Measurements from ENCODE around the gene CFAP46. TPM values are rescaled to one million over a fixed set of nuclear protein-coding genes. Genes with fewer than 3 reads are reported as not detected.

Gene CFAP46
- total RNA-seq, 3 donors from 2014 or later (not counting 1 experiment from before 2014, with no cell fraction given): 0.35 TPM; not detected in 2

DNA sequence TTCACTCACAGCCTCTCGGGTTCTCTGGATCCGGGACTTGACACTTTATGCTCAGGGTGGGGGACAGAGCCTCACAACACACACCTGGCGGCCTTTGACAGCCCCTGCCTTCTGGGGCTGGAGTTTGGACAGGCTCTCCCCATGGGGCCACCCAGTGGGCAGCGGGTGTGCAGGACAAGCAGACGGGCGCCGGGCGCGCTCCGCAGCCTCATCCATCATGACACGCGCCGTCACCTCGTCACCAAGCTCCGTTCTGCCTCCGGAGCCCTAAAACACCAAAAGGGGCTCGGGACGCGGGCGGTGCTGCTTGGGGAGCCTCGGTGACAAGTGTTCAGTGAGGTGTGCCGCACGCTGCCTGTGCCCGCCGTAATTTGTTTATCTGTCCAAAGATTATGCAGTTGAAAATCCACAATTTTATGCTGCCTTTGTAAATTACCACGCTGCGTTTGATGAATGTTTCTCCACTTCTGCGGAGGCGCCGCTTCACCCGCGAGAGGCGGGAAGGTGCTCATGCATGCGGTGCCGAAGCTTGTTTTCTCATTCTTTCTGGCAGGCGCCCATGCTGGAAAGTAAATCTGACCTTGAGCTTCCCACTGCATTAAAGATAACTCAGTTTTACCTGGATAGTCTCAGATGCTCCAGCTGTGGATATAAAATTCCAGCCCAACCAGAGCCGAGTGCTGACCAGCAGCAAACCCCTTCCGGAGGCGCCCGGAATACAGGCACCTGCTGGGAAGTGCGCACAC, 162.6 kb downstream of the CFAP46 start:
- Histone ChIP-seq H3K4me3 (ENCODE audit: low read length) (no peak overlapping the region), H3K27ac (ENCODE audit: low read length) (no peak overlapping the region), H3K9me3 (ENCODE audit: control insufficient read depth, insufficient read depth, low read length) (no peaks in the 10 kb centered on the region), H3K36me3 (ENCODE audit: control insufficient read depth, insufficient read depth, low read length) (peaks cover 4% of the 10 kb centered on the region), H3K27me3 (ENCODE audit: control insufficient read depth, insufficient read depth, low read length) (no peaks in the 10 kb centered on the region), H3K4me1 (ENCODE audit: control insufficient read depth, insufficient read depth, low read length) (peaks cover under 1% of the 10 kb centered on the region)
- 97% methylated on average over 41 of the region's 41 CpGs for WGBS (ENCODE audit: insufficient coverage)
- H3K9me3 Mint-ChIP-seq: no peaks in the 10 kb centered on the region
- DNase-seq (no peak), ATAC-seq (no peak)
- TF ChIP-seq, protein P1, sequence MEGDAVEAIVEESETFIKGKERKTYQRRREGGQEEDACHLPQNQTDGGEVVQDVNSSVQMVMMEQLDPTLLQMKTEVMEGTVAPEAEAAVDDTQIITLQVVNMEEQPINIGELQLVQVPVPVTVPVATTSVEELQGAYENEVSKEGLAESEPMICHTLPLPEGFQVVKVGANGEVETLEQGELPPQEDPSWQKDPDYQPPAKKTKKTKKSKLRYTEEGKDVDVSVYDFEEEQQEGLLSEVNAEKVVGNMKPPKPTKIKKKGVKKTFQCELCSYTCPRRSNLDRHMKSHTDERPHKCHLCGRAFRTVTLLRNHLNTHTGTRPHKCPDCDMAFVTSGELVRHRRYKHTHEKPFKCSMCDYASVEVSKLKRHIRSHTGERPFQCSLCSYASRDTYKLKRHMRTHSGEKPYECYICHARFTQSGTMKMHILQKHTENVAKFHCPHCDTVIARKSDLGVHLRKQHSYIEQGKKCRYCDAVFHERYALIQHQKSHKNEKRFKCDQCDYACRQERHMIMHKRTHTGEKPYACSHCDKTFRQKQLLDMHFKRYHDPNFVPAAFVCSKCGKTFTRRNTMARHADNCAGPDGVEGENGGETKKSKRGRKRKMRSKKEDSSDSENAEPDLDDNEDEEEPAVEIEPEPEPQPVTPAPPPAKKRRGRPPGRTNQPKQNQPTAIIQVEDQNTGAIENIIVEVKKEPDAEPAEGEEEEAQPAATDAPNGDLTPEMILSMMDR (IDR thresholded peaks at IDR 0.05): no peak
- no peak overlapping the region for H3K27ac Mint-ChIP-seq
- H3K36me3 Mint-ChIP-seq: no peaks in the 10 kb centered on the region
- H3K4me1 Mint-ChIP-seq: peaks cover 0 to 4% of the 10 kb centered on the region in 2 donors
- intact Hi-C loops (cut with micrococcal nuclease): no loop called here
- H3K4me3 Mint-ChIP-seq: no peak overlapping the region
- peaks cover 0 to 8% of the 10 kb centered on the region in 2 donors for H3K27me3 Mint-ChIP-seq (ENCODE audit: low read depth in 2 of 2)

- Histone ChIP-seq H3K27me3 (ENCODE audit: control insufficient read depth, insufficient read depth, low read length) (no peaks in the 10 kb centered on the region), H3K4me3 (ENCODE audit: low read length) (no peak overlapping the region), H3K27ac (ENCODE audit: low read length) (no peak overlapping the region), H3K9me3 (ENCODE audit: control insufficient read depth, insufficient read depth, low read length) (no peaks in the 10 kb centered on the region), H3K36me3 (ENCODE audit: control insufficient read depth, insufficient read depth, low read length) (peaks cover 4% of the 10 kb centered on the region), H3K4me1 (ENCODE audit: control insufficient read depth, insufficient read depth, low read length) (no peaks in the 10 kb centered on the region)
- no peak overlapping the region for H3K4me3 Mint-ChIP-seq
- no peaks in the 10 kb centered on the region for H3K36me3 Mint-ChIP-seq
- TF ChIP-seq, protein P1 (IDR thresholded peaks at IDR 0.05): no peak
- intact Hi-C loops (cut with micrococcal nuclease): no loop called here
- H3K4me1 Mint-ChIP-seq: peaks cover 0 to 4% of the 10 kb centered on the region in 2 donors
- DNase-seq (no peak), ATAC-seq (no peak)
- H3K27ac Mint-ChIP-seq: no peak overlapping the region
- WGBS (ENCODE audit: insufficient coverage): 96% methylated on average over 14 of the region's 14 CpGs
- H3K9me3 Mint-ChIP-seq: no peaks in the 10 kb centered on the region
- no peaks in the 10 kb centered on the region for H3K27me3 Mint-ChIP-seq (ENCODE audit: low read depth in 2 of 2)
These were observed 164.9 kb downstream of the CFAP46 start for GRCh38 chr10:132777441-132777840.

GRCh38 chr10:132776821-132777220, 165.5 kb downstream of the CFAP46 start:
- no peak for ATAC-seq
- Mint-ChIP-seq H3K4me3 (no peak overlapping the region), H3K27ac (no peak overlapping the region), H3K9me3 (no peaks in the 10 kb centered on the region), H3K36me3 (no peaks in the 10 kb centered on the region), H3K27me3 (ENCODE audit: low read depth in 2 of 2) (no peaks in the 10 kb centered on the region), H3K4me1 (peaks cover 0 to 4% of the 10 kb centered on the region in 2 donors)
- no peak for DNase-seq
- peaks cover under 1% of the 10 kb centered on the region for H3K36me3 ChIP-seq (ENCODE audit: control insufficient read depth, insufficient read depth, low read length)
- no peak overlapping the region for H3K4me3 ChIP-seq (ENCODE audit: low read length)
- no peaks in the 10 kb centered on the region for H3K27me3 ChIP-seq (ENCODE audit: control insufficient read depth, insufficient read depth, low read length)
- WGBS (ENCODE audit: insufficient coverage): 96% methylated on average over 18 of the region's 18 CpGs
- H3K27ac ChIP-seq (ENCODE audit: low read length): no peak overlapping the region
- TF ChIP-seq, protein P1 (IDR thresholded peaks at IDR 0.05): no peak
- H3K4me1 ChIP-seq (ENCODE audit: control insufficient read depth, insufficient read depth, low read length): no peaks in the 10 kb centered on the region
- H3K9me3 ChIP-seq (ENCODE audit: control insufficient read depth, insufficient read depth, low read length): no peaks in the 10 kb centered on the region
- intact Hi-C loops (cut with micrococcal nuclease): no loop called here

GRCh38 chr10:132776186-132776585, 166.2 kb downstream of the CFAP46 start:
- TF ChIP-seq, protein P1 (IDR thresholded peaks at IDR 0.05): no peak
- Histone ChIP-seq H3K27ac (ENCODE audit: low read length) (no peak overlapping the region), H3K4me1 (ENCODE audit: control insufficient read depth, insufficient read depth, low read length) (no peaks in the 10 kb centered on the region), H3K27me3 (ENCODE audit: control insufficient read depth, insufficient read depth, low read length) (no peaks in the 10 kb centered on the region), H3K9me3 (ENCODE audit: control insufficient read depth, insufficient read depth, low read length) (no peaks in the 10 kb centered on the region), H3K4me3 (ENCODE audit: low read length) (no peak overlapping the region), H3K36me3 (ENCODE audit: control insufficient read depth, insufficient read depth, low read length) (no peaks in the 10 kb centered on the region)
- no peaks in the 10 kb centered on the region for H3K27me3 Mint-ChIP-seq (ENCODE audit: low read depth in 2 of 2)
- ATAC-seq (no peak), DNase-seq (no peak)
- intact Hi-C loops (cut with micrococcal nuclease): no loop called here
- WGBS (ENCODE audit: insufficient coverage): 97% methylated on average over 18 of the region's 18 CpGs
- H3K9me3 Mint-ChIP-seq: no peaks in the 10 kb centered on the region
- H3K4me3 Mint-ChIP-seq: no peak overlapping the region
- H3K4me1 Mint-ChIP-seq: peaks cover 0 to 4% of the 10 kb centered on the region in 2 donors
- H3K27ac Mint-ChIP-seq: no peak overlapping the region
- H3K36me3 Mint-ChIP-seq: no peaks in the 10 kb centered on the region

Data from natural killer cell (primary cell).